Stimulated activated CD4-positive, alpha-beta T cell treated with anti-CD3 and anti-CD28 coated beads, Interleukin-15, amount 100 ng/mL, for 1 hour (primary cell): Measurements from ENCODE around the gene SPTAN1.

Source experiments
- DNase-seq, 2 donors: peaks; one replicate each; pipeline ENCODE4 v3.0.0-alpha.2; 2020; ENCODE audit warnings: low read depth in 1 of 2, low spot score in 1 of 2

SPTAN1 gene

GRCh38 chr9:128631636-128632035 is 79.2 kb downstream of the SPTAN1 start:
- DNase-seq = no peak

GRCh38 chr9:128632066-128632465 is 79.7 kb downstream of the SPTAN1 start:
- no peak for DNase-seq

GRCh38 chr9:128632486-128632885 is 80.1 kb downstream of the SPTAN1 start:
- no peak for DNase-seq

- no peak for DNase-seq
These were observed 80.7 kb downstream of the SPTAN1 start for GRCh38 chr9:128633057-128633456.

DNA sequence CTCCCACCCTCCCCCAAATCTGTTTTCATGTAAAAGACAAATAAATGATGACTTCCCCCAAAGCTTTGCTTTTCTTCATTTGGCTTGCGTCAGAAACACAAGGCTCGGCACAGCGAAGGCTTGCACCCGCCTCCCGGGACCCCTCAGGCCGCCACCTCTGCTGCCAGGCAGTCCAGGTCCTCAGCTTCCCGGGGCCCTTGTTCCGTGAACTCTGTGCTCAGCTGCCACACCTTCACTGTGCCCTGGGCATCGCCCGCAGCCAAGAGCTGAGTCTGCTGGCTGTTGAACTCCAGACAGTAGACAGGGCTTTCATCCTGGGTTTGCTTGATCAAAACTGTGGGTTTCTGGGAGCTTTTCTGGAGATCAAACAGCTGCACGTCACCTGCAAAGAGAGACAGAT is 81.2 kb downstream of the SPTAN1 start:
- DNase-seq = no peak

DNA sequence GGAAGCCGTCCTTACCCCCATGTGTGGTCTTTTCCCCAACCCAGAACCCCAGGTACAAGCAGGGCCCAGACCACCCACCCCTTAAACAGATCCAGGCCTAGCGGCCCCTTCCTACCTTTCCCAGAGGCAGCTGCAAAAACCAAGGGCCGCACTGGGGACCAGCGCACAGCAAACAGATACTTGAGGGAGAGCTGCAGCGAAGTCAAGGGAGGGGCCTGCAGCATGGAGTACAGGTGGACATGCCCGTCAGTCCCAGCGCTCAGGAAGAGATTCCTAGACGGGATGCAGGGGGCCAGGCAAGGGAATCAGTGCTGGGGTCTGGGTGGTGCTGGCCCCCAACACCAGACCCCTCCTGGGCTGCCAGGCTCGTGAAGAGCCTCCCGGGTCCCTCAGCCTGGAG is 81.7 kb downstream of the SPTAN1 start:
- no peak for DNase-seq

DNA sequence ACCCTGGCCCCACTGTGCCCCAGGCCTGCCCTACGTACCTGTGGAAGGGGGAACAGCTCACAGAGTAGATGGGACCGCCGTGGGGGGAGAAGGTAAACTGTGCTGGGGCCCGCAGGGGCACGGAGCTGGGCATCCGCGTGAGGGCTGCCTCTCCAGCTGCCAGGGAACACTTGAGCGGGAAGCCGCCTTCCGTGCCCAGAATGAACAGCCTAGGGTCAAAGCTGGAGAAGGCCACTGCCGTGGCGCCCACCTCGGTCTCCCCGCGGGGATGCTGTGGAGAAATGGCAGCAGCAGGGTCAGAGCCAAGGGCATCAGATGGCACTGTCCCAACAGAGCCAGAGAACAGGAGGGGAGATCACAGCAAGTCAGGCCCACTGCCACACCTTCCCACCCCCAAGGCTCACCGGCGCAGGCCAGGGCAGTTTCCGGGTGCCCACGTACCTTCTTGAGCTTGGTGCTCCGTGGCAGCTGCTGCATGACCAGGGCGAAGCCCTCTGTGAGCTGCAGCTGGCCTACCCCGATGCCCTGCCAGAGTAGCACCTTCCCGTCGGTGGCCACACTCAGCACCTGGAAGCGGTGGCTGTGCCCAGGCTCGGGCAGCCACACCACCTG is 82.4 kb downstream of the SPTAN1 start:
- no peak for DNase-seq

GRCh38 chr9:128635266-128636023 is 83.1 kb downstream of the SPTAN1 start:
- DNase-seq = no peak

GRCh38 chr9:128636024-128636390 is 83.6 kb downstream of the SPTAN1 start:
- DNase-seq = no peak

- no peak for DNase-seq
These were observed 84.5 kb downstream of the SPTAN1 start for GRCh38 chr9:128636556-128637530.

DNA sequence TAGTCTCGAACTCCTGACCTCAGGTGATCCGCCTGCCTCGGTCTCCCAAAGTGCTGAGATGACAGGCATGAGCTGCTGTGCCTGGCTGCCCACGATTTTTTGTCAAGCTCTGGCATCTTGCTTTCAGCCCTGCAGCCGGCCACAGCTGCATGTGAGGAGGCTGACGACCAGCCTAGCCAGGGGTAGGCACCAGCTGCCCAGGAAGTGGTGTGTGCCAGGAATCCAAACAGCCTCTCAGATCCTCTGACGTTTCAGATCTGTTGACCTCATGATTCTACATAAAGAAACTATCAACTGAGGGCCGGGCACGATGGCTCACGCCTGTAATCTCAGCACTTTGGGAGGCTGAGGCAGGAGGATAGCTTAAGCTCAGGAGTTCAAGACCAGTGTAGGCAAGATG is 85.3 kb downstream of the SPTAN1 start:
- no peak for DNase-seq

GRCh38 chr9:128638580-128638979 is 86.2 kb downstream of the SPTAN1 start:
- DNase-seq = no peak

GRCh38 chr9:128640603-128641002 is 88.2 kb downstream of the SPTAN1 start:
- DNase-seq = no peak

GRCh38 chr9:128642675-128643245 is 90.4 kb downstream of the SPTAN1 start:
- DNase-seq = no peak

DNA sequence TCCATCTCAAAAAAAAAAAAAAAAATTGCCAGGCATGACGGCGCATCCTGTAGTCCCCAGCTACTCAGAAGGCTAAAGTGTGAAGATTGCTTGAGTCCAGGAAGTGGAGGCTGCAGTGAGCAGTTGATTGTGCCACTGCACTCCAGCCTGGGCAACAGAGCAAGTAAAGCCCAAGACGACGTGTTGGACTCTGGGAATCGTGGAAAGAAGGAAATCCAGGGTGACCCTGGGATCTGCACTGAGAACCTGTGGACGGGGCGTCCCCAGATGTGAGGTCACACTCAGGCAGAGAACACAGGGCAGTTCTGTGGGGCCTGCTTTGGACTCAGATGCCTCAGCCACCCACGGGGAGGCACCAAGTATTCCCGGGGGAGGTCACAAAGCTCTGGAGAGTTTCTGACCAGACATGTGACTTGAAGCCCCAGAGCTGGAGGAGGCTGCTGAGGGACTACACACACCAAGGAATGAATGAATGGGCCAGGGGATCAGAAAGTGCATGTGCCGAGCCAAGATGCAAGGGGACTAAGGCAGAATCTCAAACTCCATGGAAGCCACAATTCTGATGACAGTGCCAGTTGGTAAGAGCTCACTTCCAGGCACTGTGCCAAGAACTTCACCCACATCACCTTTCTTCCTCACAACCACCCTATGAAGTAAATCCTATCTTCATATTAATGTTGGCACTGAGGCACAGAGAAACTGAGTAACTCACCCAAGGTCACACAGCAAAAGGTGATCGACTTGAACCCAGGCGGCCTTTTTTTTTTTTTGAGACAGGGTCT is 91.3 kb downstream of the SPTAN1 start:
- no peak for DNase-seq

GRCh38 chr9:128648206-128648605 is 95.8 kb downstream of the SPTAN1 start:
- DNase-seq = peak; percentile 44 to 58

- DNase-seq = no peak
These were observed 99.4 kb downstream of the SPTAN1 start for GRCh38 chr9:128651798-128652197.

- DNase-seq = no peak
These were observed 101.5 kb downstream of the SPTAN1 start for GRCh38 chr9:128653908-128654307.

DNA sequence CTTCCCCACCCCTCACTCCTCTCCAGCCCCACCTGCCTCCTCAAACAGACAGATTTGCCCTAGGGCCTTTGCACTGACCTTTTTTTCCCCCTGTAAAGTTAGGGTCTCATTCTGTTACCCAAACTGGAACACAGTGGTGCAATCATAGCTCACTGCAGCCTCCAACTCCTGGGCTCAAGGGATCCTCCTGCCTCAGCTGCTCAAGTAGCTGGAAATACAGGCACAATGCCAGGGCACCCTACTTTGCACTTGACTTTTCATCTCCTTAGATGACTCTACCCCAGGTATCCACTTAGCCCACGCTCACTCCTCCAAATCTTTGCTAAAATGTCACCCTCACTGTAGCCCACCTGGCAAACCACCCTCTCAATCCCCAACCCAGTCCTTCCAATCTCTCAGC is 102.1 kb downstream of the SPTAN1 start:
- no peak for DNase-seq

- DNase-seq = peak; percentile 93 to 96
These were observed 104.3 kb downstream of the SPTAN1 start, which contains the start of gene DYNC2I2 for GRCh38 chr9:128656416-128657343. Gene DYNC2I2, minus strand, starts transcription at chr9:128656847. Its CDS starts 121 bp downstream, at chr9:128656726.
